Mesenchymal stem cell (in vitro differentiated cells and primary cell): ENCODE data around the gene NPPB.

Source experiments
- DNase-seq: peaks from one replicate; pipeline ENCODE4 v3.0.0-alpha.2; 2013
- H2AFZ ChIP-seq: one replicate; pipeline ENCODE4 v1.6.1; 2013; ENCODE audit warnings: low read depth, mild to moderate bottlenecking, control low read depth, inconsistent platforms, low read length, moderate library complexity
- H2AK5ac ChIP-seq: 2 replicates; pipeline ENCODE4 v1.6.1; 2013; ENCODE audit warnings: low read length, moderate library complexity, mild to moderate bottlenecking, inconsistent platforms; ENCODE audit not compliant: severe bottlenecking
- H2BK120ac ChIP-seq: one replicate; pipeline ENCODE4 v1.6.1; 2013; ENCODE audit warnings: low read depth, mild to moderate bottlenecking, inconsistent platforms, low read length, moderate library complexity
- H2BK12ac ChIP-seq, 2 experiments: one replicate each; pipeline ENCODE4 v1.6.1; 2013; ENCODE audit warnings: inconsistent platforms in 2 of 2, low read length in 2 of 2, mild to moderate bottlenecking in 2 of 2, moderate library complexity in 2 of 2, control low read depth in 1 of 2
- H2BK15ac ChIP-seq: one replicate; pipeline ENCODE4 v1.6.1; 2013; ENCODE audit warnings: mild to moderate bottlenecking, low read depth, inconsistent platforms; ENCODE audit not compliant: poor library complexity, severe bottlenecking
- H2BK5ac ChIP-seq: 2 replicates; pipeline ENCODE4 v1.6.1; 2013; ENCODE audit warnings: low read depth, mild to moderate bottlenecking, low read length, control low read depth, inconsistent platforms; ENCODE audit not compliant: poor library complexity, severe bottlenecking
- H3K14ac ChIP-seq, 2 experiments: one replicate each; pipeline ENCODE4 v1.6.1; 2013; ENCODE audit warnings: inconsistent platforms in 2 of 2, low read length in 2 of 2, control low read depth in 1 of 2, mild to moderate bottlenecking in 1 of 2, moderate library complexity in 1 of 2
- H3K18ac ChIP-seq, 2 experiments: one replicate each; pipeline ENCODE4 v1.6.1; 2013; ENCODE audit warnings: inconsistent platforms in 2 of 2, low read length in 2 of 2, control low read depth in 1 of 2, low read depth in 1 of 2, mild to moderate bottlenecking in 1 of 2
- H3K23ac ChIP-seq, 2 experiments: one replicate each; pipeline ENCODE4 v1.6.1; 2013; ENCODE audit warnings: inconsistent platforms in 2 of 2, low read length in 2 of 2, mild to moderate bottlenecking in 2 of 2, moderate library complexity in 2 of 2, control low read depth in 1 of 2
- H3K27ac ChIP-seq: 2 replicates; pipeline ENCODE4 v1.5.1; 2013; ENCODE audit warnings: mild to moderate bottlenecking, moderate library complexity, low read length, control low read depth, inconsistent platforms; ENCODE audit not compliant: poor library complexity, severe bottlenecking
- H3K27me3 ChIP-seq, 2 experiments: 2 replicates each; pipeline versions ENCODE4 v1.6.1 to v1.7.0; 2013; ENCODE audit warnings: low read length in 2 of 2, mild to moderate bottlenecking in 2 of 2, moderate library complexity in 2 of 2, control low read depth in 1 of 2, inconsistent platforms in 1 of 2; ENCODE audit not compliant: control insufficient read depth in 1 of 2, insufficient read depth in 1 of 2
- H3K36me3 ChIP-seq, 2 experiments: 2 replicates each; pipeline versions ENCODE4 v1.6.1 to v1.7.0; 2013; ENCODE audit warnings: low read length in 2 of 2, control low read depth in 1 of 2, inconsistent platforms in 1 of 2, low read depth in 1 of 2, mild to moderate bottlenecking in 1 of 2; ENCODE audit not compliant: insufficient read depth in 2 of 2, control insufficient read depth in 1 of 2
- H3K4ac ChIP-seq, 2 experiments: one replicate each; pipeline ENCODE4 v1.6.1; 2013; ENCODE audit warnings: inconsistent platforms in 2 of 2, low read length in 2 of 2, mild to moderate bottlenecking in 2 of 2, moderate library complexity in 2 of 2, control low read depth in 1 of 2, low read depth in 1 of 2
- H3K4me1 ChIP-seq: 2 replicates; pipeline ENCODE4 v1.6.1; 2013; ENCODE audit warnings: low read depth, low read length, control low read depth; ENCODE audit not compliant: control insufficient read depth, insufficient read depth
- H3K4me2 ChIP-seq: 2 replicates; pipeline ENCODE4 v1.6.1; 2013; ENCODE audit warnings: low read length, mild to moderate bottlenecking, inconsistent platforms; ENCODE audit not compliant: poor library complexity, severe bottlenecking
- H3K4me3 ChIP-seq, 2 experiments: 2 replicates each; pipeline versions ENCODE4 v1.5.1 to v1.7.0; 2013; ENCODE audit warnings: low read length in 2 of 2, mild to moderate bottlenecking in 2 of 2, control low read depth in 1 of 2, low read depth in 1 of 2; ENCODE audit not compliant: insufficient read depth in 1 of 2
- H3K79me1 ChIP-seq: replicated peaks from 2 replicates; pipeline ENCODE4 v1.6.1; 2013; ENCODE audit warnings: mild to moderate bottlenecking, control low read depth, low read length, inconsistent platforms; ENCODE audit not compliant: poor library complexity, severe bottlenecking
- H3K9ac ChIP-seq: 2 replicates; pipeline ENCODE4 v1.7.0; 2013; ENCODE audit warnings: mild to moderate bottlenecking, low read length, moderate library complexity
- H3K9me3 ChIP-seq: 2 replicates; pipeline ENCODE4 v1.7.0; 2013; ENCODE audit warnings: mild to moderate bottlenecking, low read length; ENCODE audit not compliant: control insufficient read depth
- H4K8ac ChIP-seq: one replicate; pipeline ENCODE4 v1.6.1; 2013; ENCODE audit warnings: inconsistent platforms, mild to moderate bottlenecking, low read length, moderate library complexity
- H4K91ac ChIP-seq: one replicate; pipeline ENCODE4 v1.6.1; 2013; ENCODE audit warnings: mild to moderate bottlenecking, low read length, inconsistent platforms
- WGBS: methylation state at CpG from one replicate; pipeline ENCODE4 v1.1.7; 2013; ENCODE audit warnings: mixed read lengths; 5-methylcytosine and 5-hydroxymethylcytosine counted together

NPPB gene

GRCh38 chr1:11869104-11869503 lies 10.4 kb upstream of the NPPB start:
- Histone ChIP-seq H3K14ac (no peak overlapping the region), H3K4ac (no peak overlapping the region), H3K9me3 (no peaks in the 10 kb centered on the region), H2BK120ac (no peak overlapping the region), H3K27ac (no peak overlapping the region), H3K27me3 (peaks cover 46 to 76% of the 10 kb centered on the region in 2 experiments), H3K4me3 (no peak overlapping the region), H4K8ac (no peak overlapping the region), H2BK12ac (no peak overlapping the region), H3K23ac (no peak overlapping the region), H3K4me1 (no peaks in the 10 kb centered on the region), H3K36me3 (no peaks in the 10 kb centered on the region), H2BK15ac (no peak overlapping the region), H4K91ac (no peak overlapping the region), H2BK5ac (no peak overlapping the region), H2AK5ac (no peak overlapping the region), H3K79me1 (no peaks in the 10 kb centered on the region), H3K4me2 (no peak overlapping the region), H3K18ac (no peak overlapping the region), H3K9ac (no peak overlapping the region), H2AFZ (no peak overlapping the region)
- no peak for DNase-seq
- 89% methylated on average over 3 of the region's 3 CpGs for WGBS

GRCh38 chr1:11868331-11868980 lies 9.7 kb upstream of the NPPB start:
- no peak overlapping the region for H4K8ac ChIP-seq
- H3K4me1 ChIP-seq = no peaks in the 10 kb centered on the region
- H3K9me3 ChIP-seq = no peaks in the 10 kb centered on the region
- WGBS = 100% methylated on average over 2 of the region's 13 CpGs
- H3K18ac ChIP-seq = no peak overlapping the region
- H2BK5ac ChIP-seq = no peak overlapping the region
- no peak for DNase-seq
- no peaks in the 10 kb centered on the region for H3K79me1 ChIP-seq
- no peak overlapping the region for H3K4me2 ChIP-seq
- H3K9ac ChIP-seq = no peak overlapping the region
- H2BK15ac ChIP-seq = no peak overlapping the region
- H3K23ac ChIP-seq = no peak overlapping the region
- no peak overlapping the region for H3K4ac ChIP-seq
- no peak overlapping the region for H3K4me3 ChIP-seq
- no peak overlapping the region for H2BK120ac ChIP-seq
- peaks cover 52 to 75% of the 10 kb centered on the region in 2 experiments for H3K27me3 ChIP-seq
- no peak overlapping the region for H2AFZ ChIP-seq
- no peak overlapping the region for H3K27ac ChIP-seq
- no peak overlapping the region for H3K14ac ChIP-seq
- H2BK12ac ChIP-seq = no peak overlapping the region
- H4K91ac ChIP-seq = no peak overlapping the region
- no peak overlapping the region for H2AK5ac ChIP-seq
- no peaks in the 10 kb centered on the region for H3K36me3 ChIP-seq

GRCh38 chr1:11862890-11863289 lies 4.1 kb upstream of the NPPB start:
- no peaks in the 10 kb centered on the region for H3K36me3 ChIP-seq
- H3K14ac ChIP-seq = no peak overlapping the region
- H3K27me3 ChIP-seq = peaks cover 63 to 79% of the 10 kb centered on the region in 2 experiments
- no peak overlapping the region for H2BK12ac ChIP-seq
- H4K91ac ChIP-seq = no peak overlapping the region
- H3K4me3 ChIP-seq = no peak overlapping the region
- no peak overlapping the region for H3K27ac ChIP-seq
- DNase-seq = no peak
- H4K8ac ChIP-seq = no peak overlapping the region
- peaks cover 13% of the 10 kb centered on the region for H3K4me1 ChIP-seq
- no peak overlapping the region for H3K4ac ChIP-seq
- H3K9me3 ChIP-seq = no peaks in the 10 kb centered on the region
- no peak overlapping the region for H2AFZ ChIP-seq
- H3K9ac ChIP-seq = no peak overlapping the region
- no peak overlapping the region for H3K4me2 ChIP-seq
- H2BK120ac ChIP-seq = no peak overlapping the region
- no peak overlapping the region for H2AK5ac ChIP-seq
- 75% methylated on average over 2 of the region's 6 CpGs for WGBS
- no peak overlapping the region for H3K18ac ChIP-seq
- H3K23ac ChIP-seq = no peak overlapping the region
- H3K79me1 ChIP-seq = no peaks in the 10 kb centered on the region
- no peak overlapping the region for H2BK5ac ChIP-seq
- H2BK15ac ChIP-seq = no peak overlapping the region

GRCh38 chr1:11860587-11860986 lies 1.8 kb upstream of the NPPB start:
- H3K4ac ChIP-seq = no peak overlapping the region
- no peak overlapping the region for H2BK120ac ChIP-seq
- H3K23ac ChIP-seq = no peak overlapping the region
- WGBS = 61% methylated on average over 1 of the region's 1 CpG
- H4K8ac ChIP-seq = no peak overlapping the region
- no peak overlapping the region for H3K14ac ChIP-seq
- H3K9me3 ChIP-seq = no peaks in the 10 kb centered on the region
- no peak overlapping the region for H3K18ac ChIP-seq
- no peak overlapping the region for H3K4me2 ChIP-seq
- H2BK5ac ChIP-seq = no peak overlapping the region
- no peak overlapping the region for H3K9ac ChIP-seq
- H2AFZ ChIP-seq = no peak overlapping the region
- H2BK15ac ChIP-seq = no peak overlapping the region
- no peak for DNase-seq
- H2BK12ac ChIP-seq = no peak overlapping the region
- no peak overlapping the region for H4K91ac ChIP-seq
- H3K4me1 ChIP-seq = peaks cover 13% of the 10 kb centered on the region
- no peak overlapping the region for H3K4me3 ChIP-seq
- H3K27ac ChIP-seq = no peak overlapping the region
- no peaks in the 10 kb centered on the region for H3K79me1 ChIP-seq
- H2AK5ac ChIP-seq = no peak overlapping the region
- H3K27me3 ChIP-seq = peaks cover 79 to 91% of the 10 kb centered on the region in 2 experiments
- no peaks in the 10 kb centered on the region for H3K36me3 ChIP-seq
